Parathyroid adenoma (tissue), 2 donors: Measurements from ENCODE around the gene DAPK2.

Source experiments
- H2AFZ ChIP-seq: fragments of 300-600 bp; sonication (generic); one replicate; pipeline ENCODE4 v1.7.0; 2017; ENCODE audit warnings: antibody characterized with exemption, mild to moderate bottlenecking
- H3K27ac ChIP-seq: fragments of 300-600 bp; sonication (generic); one replicate; pipeline ENCODE4 v1.7.0; 2017
- H3K27me3 ChIP-seq: fragments of 300-600 bp; sonication (generic); one replicate; pipeline ENCODE4 v1.7.0; 2017; ENCODE audit warnings: low read length; ENCODE audit not compliant: control insufficient read depth, insufficient read depth
- H3K36me3 ChIP-seq: fragments of 300-600 bp; sonication (generic); one replicate; pipeline ENCODE4 v1.7.0; 2017; ENCODE audit warnings: low read length; ENCODE audit not compliant: control insufficient read depth, insufficient read depth
- H3K4me1 ChIP-seq: fragments of 300-600 bp; sonication (generic); one replicate; pipeline ENCODE4 v1.7.0; 2017; ENCODE audit warnings: control low read depth
- H3K4me2 ChIP-seq: fragments of 300-600 bp; sonication (generic); one replicate; pipeline ENCODE4 v1.7.0; 2017; ENCODE audit warnings: low read length
- H3K4me3 ChIP-seq: fragments of 300-600 bp; sonication (generic); one replicate; pipeline ENCODE4 v1.7.0; 2017; ENCODE audit warnings: low read depth, low read length
- H3K79me2 ChIP-seq: fragments of 300-600 bp; sonication (generic); one replicate; pipeline ENCODE4 v1.7.0; 2017; ENCODE audit warnings: control low read depth
- H3K9ac ChIP-seq: fragments of 300-600 bp; sonication (generic); one replicate; pipeline ENCODE4 v1.7.0; 2017; ENCODE audit warnings: mild to moderate bottlenecking
- H3K9me3 ChIP-seq: fragments of 300-600 bp; sonication (generic); one replicate; pipeline ENCODE4 v1.7.0; 2017; ENCODE audit warnings: low read length; ENCODE audit not compliant: control insufficient read depth
- TF ChIP-seq, protein P1 (sequence below): fragments of 300-600 bp; sonication (generic); IDR thresholded peaks from one replicate; pipeline ENCODE4 v1.7.0; 2017; ENCODE audit warnings: antibody characterized with exemption, mild to moderate bottlenecking
- donor health status: primary hyperparathyroidism.

DAPK2 gene

DNA sequence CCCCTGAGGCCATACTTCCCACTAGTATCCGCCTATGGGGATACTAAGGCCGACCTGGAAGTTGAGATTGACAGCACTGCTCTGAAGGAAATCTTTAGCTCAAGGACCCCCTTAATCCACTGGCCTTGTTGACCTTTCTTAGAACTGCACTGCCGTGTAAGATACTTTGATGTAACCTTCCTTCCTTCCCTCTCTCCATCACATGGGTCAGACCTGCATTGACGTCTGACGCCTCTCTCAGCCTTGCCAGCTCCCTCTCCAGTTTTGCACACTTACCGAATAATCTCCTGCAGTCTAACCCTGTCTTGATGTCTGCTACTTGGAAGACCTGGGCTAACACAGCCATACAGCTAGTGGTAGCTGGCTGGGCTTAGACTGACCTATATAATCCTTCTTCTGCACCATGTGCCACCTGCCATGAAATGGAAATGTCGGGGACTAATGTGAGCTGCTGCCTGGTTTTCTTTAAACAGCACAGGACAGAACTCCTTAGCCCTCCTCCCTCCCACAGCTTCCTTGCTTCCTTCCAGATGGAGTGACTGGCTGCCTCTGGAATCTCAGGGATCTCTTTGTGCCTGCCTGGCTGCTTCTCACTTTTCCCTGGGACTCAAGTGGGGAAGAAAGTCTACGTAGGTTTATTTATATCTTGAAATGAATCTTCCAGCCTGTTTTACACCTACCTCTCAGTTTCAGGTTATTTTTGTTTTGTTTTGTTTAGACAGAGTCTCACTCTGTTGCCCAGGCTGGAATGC lies 173.3 kb downstream of the DAPK2 start:
- H3K27ac ChIP-seq = no peak overlapping the region
- H3K4me1 ChIP-seq = peaks cover 2% of the 10 kb centered on the region
- no peaks in the 10 kb centered on the region for H3K36me3 ChIP-seq
- H3K79me2 ChIP-seq = no peaks in the 10 kb centered on the region
- H3K4me3 ChIP-seq = no peak overlapping the region
- no peak overlapping the region for H3K4me2 ChIP-seq
- H3K27me3 ChIP-seq = no peaks in the 10 kb centered on the region
- no peak overlapping the region for H2AFZ ChIP-seq
- TF ChIP-seq, protein P1, sequence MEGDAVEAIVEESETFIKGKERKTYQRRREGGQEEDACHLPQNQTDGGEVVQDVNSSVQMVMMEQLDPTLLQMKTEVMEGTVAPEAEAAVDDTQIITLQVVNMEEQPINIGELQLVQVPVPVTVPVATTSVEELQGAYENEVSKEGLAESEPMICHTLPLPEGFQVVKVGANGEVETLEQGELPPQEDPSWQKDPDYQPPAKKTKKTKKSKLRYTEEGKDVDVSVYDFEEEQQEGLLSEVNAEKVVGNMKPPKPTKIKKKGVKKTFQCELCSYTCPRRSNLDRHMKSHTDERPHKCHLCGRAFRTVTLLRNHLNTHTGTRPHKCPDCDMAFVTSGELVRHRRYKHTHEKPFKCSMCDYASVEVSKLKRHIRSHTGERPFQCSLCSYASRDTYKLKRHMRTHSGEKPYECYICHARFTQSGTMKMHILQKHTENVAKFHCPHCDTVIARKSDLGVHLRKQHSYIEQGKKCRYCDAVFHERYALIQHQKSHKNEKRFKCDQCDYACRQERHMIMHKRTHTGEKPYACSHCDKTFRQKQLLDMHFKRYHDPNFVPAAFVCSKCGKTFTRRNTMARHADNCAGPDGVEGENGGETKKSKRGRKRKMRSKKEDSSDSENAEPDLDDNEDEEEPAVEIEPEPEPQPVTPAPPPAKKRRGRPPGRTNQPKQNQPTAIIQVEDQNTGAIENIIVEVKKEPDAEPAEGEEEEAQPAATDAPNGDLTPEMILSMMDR = no peak
- H3K9ac ChIP-seq = no peak overlapping the region
- no peaks in the 10 kb centered on the region for H3K9me3 ChIP-seq

DNA sequence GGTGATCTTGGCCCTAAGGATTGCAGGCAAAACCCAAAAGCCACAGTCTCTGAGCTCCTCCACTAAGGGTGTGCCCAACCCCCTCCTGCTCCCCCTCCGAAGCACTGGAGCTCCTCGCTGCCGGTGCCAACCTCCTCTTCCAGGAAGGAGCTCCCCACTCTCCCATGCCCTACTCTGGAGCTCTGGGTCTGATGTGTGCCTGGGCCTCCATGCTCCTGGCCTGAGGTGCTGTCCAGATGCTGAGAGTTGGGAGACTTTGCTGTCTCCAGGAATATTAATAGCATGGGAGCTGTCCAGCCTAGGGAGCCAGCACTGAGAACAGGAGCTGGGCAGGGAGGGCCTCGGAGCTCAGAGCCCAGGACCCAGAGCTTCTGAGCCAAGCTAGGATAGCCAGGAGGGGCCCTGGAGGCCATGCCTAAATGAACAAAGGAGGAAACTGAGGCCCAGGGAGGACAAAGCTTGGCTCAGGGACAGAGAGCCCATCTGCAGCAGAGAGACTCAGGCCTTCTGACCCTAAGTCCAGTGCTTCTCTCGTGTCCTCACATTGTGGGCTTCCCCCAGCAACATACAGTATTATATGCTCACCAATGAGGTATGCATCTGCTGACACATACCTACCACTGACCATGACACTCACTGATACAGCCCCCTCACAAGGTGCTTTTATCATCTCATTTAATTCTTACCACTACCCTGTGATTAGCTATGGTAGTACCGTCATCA lies 175.6 kb downstream of the DAPK2 start:
- Histone ChIP-seq H3K4me2 (no peak overlapping the region), H3K27me3 (no peaks in the 10 kb centered on the region), H3K9ac (no peak overlapping the region), H3K36me3 (no peaks in the 10 kb centered on the region), H3K27ac (no peak overlapping the region), H3K4me1 (no peaks in the 10 kb centered on the region), H3K4me3 (no peak overlapping the region), H2AFZ (no peak overlapping the region), H3K9me3 (no peaks in the 10 kb centered on the region), H3K79me2 (no peaks in the 10 kb centered on the region)
- TF ChIP-seq, protein P1 = no peak

DNA sequence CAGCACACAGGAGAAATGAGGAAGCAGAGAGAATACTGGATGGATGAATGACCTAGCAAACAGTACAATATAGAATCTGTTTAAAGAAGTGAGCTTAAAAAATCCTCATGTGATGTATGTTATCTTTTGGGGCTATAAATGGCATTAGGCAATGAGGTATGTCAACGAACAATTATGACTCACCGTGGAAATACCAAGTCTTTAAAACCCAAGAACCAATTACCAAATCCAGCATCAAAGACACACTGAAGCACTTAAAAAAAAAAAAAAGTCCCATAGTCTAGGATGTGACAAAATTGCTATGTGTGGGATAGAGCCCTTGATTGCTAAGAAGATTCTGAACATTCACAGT lies 176.3 kb downstream of the DAPK2 start:
- Histone ChIP-seq H3K9me3 (no peaks in the 10 kb centered on the region), H3K4me1 (no peaks in the 10 kb centered on the region), H3K27ac (no peak overlapping the region), H3K4me2 (no peak overlapping the region), H3K27me3 (no peaks in the 10 kb centered on the region), H3K4me3 (no peak overlapping the region), H2AFZ (no peak overlapping the region), H3K9ac (no peak overlapping the region), H3K36me3 (no peaks in the 10 kb centered on the region), H3K79me2 (no peaks in the 10 kb centered on the region)
- TF ChIP-seq, protein P1 = no peak

- Histone ChIP-seq H3K4me2 (no peak overlapping the region), H3K4me3 (no peak overlapping the region), H3K79me2 (no peaks in the 10 kb centered on the region), H3K27me3 (no peaks in the 10 kb centered on the region), H3K27ac (no peak overlapping the region), H3K9me3 (no peaks in the 10 kb centered on the region), H2AFZ (no peak overlapping the region), H3K4me1 (no peaks in the 10 kb centered on the region), H3K9ac (no peak overlapping the region), H3K36me3 (no peaks in the 10 kb centered on the region)
- TF ChIP-seq, protein P1 = no peak
Observed at GRCh38 chr15:63869371-63870042, 176.8 kb downstream of the DAPK2 start.
